Breast epithelium (tissue), 4 donors: Measurements from ENCODE around the gene PTPRK. TPM values are rescaled to one million over a fixed set of nuclear protein-coding genes. Genes with fewer than 3 reads are reported as not detected.
A peak's percentile ranks its signal among the peaks of the same experiment; 100 is the strongest.

Source experiments
- DNase-seq, 2 donors: peaks; one replicate each; pipeline ENCODE4 v3.0.0-alpha.2; 2019; ENCODE audit warnings: low spot score in 2 of 2
- H3K27ac ChIP-seq, 2 donors: fragments of 200-600 bp; sonication (generic) in 1 of 2; one replicate each; pipeline ENCODE4 v1.5.1; 2016 to 2019; ENCODE audit warnings: mild to moderate bottlenecking in 1 of 2
- H3K27me3 ChIP-seq, 2 donors: fragments of 200-600 bp; sonication (generic) in 1 of 2; one replicate each; pipeline versions ENCODE4 v1.5.1 to v1.6.0; 2017 to 2019; ENCODE audit warnings: control low read depth in 1 of 2, mild to moderate bottlenecking in 1 of 2
- H3K36me3 ChIP-seq: fragments of 200-600 bp; one replicate; pipeline ENCODE4 v1.5.1; 2019
- H3K4me1 ChIP-seq, 2 donors: fragments of 200-600 bp; sonication (generic); one replicate each; pipeline ENCODE4 v1.5.1; 2016 to 2019; ENCODE audit warnings: control low read depth in 1 of 2
- H3K4me3 ChIP-seq, 3 donors: fragments of 200-600 bp; sonication (generic); 1 replicate in 2 of 3; 2 replicates in 1 of 3; pipeline ENCODE4 v1.5.1; 2016 to 2019; ENCODE audit warnings: mild to moderate bottlenecking in 3 of 3, moderate library complexity in 2 of 3
- H3K9me3 ChIP-seq, 2 donors: fragments of 200-600 bp; sonication (generic) in 1 of 2; one replicate each; pipeline ENCODE4 v1.5.1; 2016 to 2019; ENCODE audit warnings: control low read depth in 1 of 2
- CTCF ChIP-seq, 3 donors: fragments of 450-650 bp; IDR thresholded peaks; one replicate each; pipeline ENCODE4 v1.5.1; 2016 to 2017; ENCODE audit warnings: antibody characterized with exemption in 3 of 3, mild to moderate bottlenecking in 3 of 3, moderate library complexity in 3 of 3
- POLR2A ChIP-seq: fragments of 450-650 bp; IDR thresholded peaks from one replicate; pipeline ENCODE4 v1.6.1; 2016; ENCODE audit warnings: antibody characterized with exemption, mild to moderate bottlenecking, moderate library complexity
- POLR2AphosphoS5 ChIP-seq, 3 donors: sonication (generic); formaldehyde crosslinking; IDR thresholded peaks; one replicate each; pipeline ENCODE4 v1.6.1; 2017; ENCODE audit warnings: antibody characterized with exemption in 3 of 3
- intact Hi-C: fragments of 100-400 bp; cut with DNase I; formaldehyde crosslinking; loops from one replicate; pipeline ENCODE4 v1.15.1; 2023; ENCODE audit warnings: low total_unique reads
- total RNA-seq, 3 donors: library from RNA; depleted of rRNA; stranded (reverse); fragments of >200 nt; gene quantifications; one replicate each; pipeline ENCODE4 v1.1.0, GENCODE V29; 2016

PTPRK gene
- total RNA-seq, 3 donors from 2014 or later, result 29.1 to 134 (median 77.0) TPM

DNA sequence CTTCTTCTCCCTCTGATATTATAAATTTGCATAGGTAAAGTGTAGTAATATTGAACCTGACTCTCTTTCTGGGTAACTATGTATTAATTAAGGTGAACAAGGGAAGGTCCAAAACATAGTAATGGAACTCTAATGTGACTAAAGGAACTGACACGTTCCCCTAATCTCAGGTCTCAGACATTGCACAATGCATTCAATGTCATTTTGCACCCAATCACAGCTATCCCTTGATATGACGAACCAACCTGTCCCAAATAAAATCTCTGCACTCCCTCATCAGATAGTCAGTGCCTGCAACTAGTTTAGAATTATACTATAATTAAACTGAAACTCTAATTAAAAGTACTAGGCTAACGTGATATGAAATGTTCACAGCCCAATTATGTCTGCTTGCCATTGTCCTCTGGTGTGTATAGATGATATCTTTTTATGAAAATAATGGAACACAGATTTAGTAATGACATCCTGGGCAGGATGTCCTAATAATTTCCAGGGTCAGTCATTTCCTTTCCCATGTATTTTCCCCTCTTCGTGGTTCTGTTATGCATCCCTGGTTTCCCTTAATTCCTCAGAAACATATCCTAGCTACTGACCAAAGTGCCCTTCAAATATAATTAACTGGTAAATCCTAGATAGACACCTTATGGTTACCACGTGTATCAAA, 36.8 kb downstream of the PTPRK start:
- TF ChIP-seq POLR2A, result no peak
- no peak for TF ChIP-seq POLR2AphosphoS5 (IDR thresholded peaks at IDR 0.05)
- no peak for TF ChIP-seq CTCF (IDR thresholded peaks at IDR 0.05)
- DNase-seq, result no peak

GRCh38 chr6:128482642-128483041, 37.8 kb downstream of the PTPRK start:
- peaks cover 0 to 6% of the 10 kb centered on the region in 2 donors for H3K4me1 ChIP-seq
- intact Hi-C loops, result no loop called here
- no peak for DNase-seq
- TF ChIP-seq POLR2A (no peak), POLR2AphosphoS5 (IDR thresholded peaks at IDR 0.05) (no peak), CTCF (IDR thresholded peaks at IDR 0.05) (no peak)
- H3K27ac ChIP-seq, result peak overlapping the region; percentile 14 to 36
- no peak overlapping the region for H3K4me3 ChIP-seq
- H3K9me3 ChIP-seq, result no peaks in the 10 kb centered on the region
- no peaks in the 10 kb centered on the region for H3K36me3 ChIP-seq
- no peaks in the 10 kb centered on the region for H3K27me3 ChIP-seq

More for the DNA sequence above, 36.8 kb downstream of the PTPRK start:
- Histone ChIP-seq H3K4me3 (no peak overlapping the region), H3K9me3 (no peaks in the 10 kb centered on the region), H3K36me3 (no peaks in the 10 kb centered on the region), H3K27me3 (no peaks in the 10 kb centered on the region), H3K4me1 (peaks cover 0 to 6% of the 10 kb centered on the region in 2 donors), H3K27ac (no peak overlapping the region)
- intact Hi-C loops, result no loop called here

DNA sequence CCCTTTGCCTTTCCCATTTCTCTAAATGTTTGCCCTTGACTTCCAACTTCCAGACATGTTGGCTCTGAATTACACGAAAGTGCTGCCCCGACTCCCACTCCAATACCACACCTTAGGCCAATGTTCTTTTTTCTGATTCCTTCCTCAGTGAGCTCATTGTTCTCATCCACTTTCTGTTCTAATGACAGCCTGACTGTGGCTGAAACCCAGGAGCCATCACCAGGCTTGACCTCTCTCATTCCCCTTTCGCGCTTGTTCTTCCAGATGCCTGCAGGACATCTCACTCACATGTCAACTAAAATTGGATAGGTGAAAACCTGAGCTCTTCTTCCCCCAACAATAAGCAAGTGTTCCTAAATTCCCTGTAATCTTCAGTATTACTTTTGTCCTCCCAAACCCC, 40.4 kb downstream of the PTPRK start:
- no peak for DNase-seq
- intact Hi-C loops, result no loop called here

DNA sequence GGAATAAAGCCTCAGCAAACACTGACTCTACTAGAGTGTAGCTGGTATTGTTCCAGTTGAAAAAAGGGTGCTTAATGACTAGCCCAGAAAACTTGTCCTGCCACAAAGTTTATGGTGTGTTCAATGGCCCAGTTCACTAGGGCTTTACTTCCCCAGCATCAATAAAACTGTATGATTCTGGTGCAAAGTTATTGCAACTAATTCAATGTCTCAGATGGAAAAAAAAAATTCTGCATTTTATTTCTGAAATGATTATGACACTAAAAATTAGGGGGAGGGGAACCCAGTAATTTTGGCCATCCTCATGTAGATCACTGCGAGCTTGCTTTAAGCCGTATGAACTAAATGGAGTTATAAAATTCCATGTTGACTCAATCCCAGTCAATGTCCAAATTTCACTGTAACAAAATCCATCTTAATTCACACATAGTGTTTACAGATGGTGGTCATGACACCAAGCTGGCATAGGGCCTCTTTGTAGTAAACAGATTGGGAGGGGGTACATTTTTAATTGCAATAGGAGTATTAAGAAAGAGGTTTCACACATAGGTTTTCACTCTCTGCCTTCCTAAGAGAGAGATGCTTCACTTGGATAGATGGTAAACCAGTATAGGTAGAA, 41.2 kb downstream of the PTPRK start:
- DNase-seq, result no peak
- Histone ChIP-seq H3K27ac (peak overlapping the region; percentile 10 to 69), H3K36me3 (no peaks in the 10 kb centered on the region), H3K9me3 (no peaks in the 10 kb centered on the region), H3K4me1 (peaks cover 0 to 6% of the 10 kb centered on the region in 2 donors), H3K4me3 (peak overlapping the region in 1 of 3 donors; percentile 54), H3K27me3 (no peaks in the 10 kb centered on the region)
- intact Hi-C loops, result no loop called here
- no peak for TF ChIP-seq POLR2A
- TF ChIP-seq POLR2AphosphoS5 (IDR thresholded peaks at IDR 0.05), result no peak
- TF ChIP-seq CTCF (IDR thresholded peaks at IDR 0.05), result no peak

More for the DNA sequence above, 40.4 kb downstream of the PTPRK start:
- H3K27me3 ChIP-seq, result no peaks in the 10 kb centered on the region
- peak overlapping the region; percentile 46 to 69 for H3K27ac ChIP-seq
- H3K4me3 ChIP-seq, result no peak overlapping the region
- no peaks in the 10 kb centered on the region for H3K9me3 ChIP-seq
- H3K4me1 ChIP-seq, result peaks cover 0 to 6% of the 10 kb centered on the region in 2 donors
- no peaks in the 10 kb centered on the region for H3K36me3 ChIP-seq
- TF ChIP-seq POLR2A (no peak), POLR2AphosphoS5 (IDR thresholded peaks at IDR 0.05) (no peak), CTCF (IDR thresholded peaks at IDR 0.05) (no peak)
